GM19372 (cell line): ENCODE results near the gene MYBPHL.
A peak's percentile ranks its signal among the peaks of the same experiment; 100 is the strongest.

Source experiments
- ATAC-seq: cut with Tn5 transposase; IDR thresholded peaks from one replicate; pipeline ENCODE4 v1.9.1; 2021; ENCODE audit warnings: mild to moderate bottlenecking, low read depth, moderate library complexity; ENCODE audit not compliant: unreplicated experiment

Gene MYBPHL

DNA sequence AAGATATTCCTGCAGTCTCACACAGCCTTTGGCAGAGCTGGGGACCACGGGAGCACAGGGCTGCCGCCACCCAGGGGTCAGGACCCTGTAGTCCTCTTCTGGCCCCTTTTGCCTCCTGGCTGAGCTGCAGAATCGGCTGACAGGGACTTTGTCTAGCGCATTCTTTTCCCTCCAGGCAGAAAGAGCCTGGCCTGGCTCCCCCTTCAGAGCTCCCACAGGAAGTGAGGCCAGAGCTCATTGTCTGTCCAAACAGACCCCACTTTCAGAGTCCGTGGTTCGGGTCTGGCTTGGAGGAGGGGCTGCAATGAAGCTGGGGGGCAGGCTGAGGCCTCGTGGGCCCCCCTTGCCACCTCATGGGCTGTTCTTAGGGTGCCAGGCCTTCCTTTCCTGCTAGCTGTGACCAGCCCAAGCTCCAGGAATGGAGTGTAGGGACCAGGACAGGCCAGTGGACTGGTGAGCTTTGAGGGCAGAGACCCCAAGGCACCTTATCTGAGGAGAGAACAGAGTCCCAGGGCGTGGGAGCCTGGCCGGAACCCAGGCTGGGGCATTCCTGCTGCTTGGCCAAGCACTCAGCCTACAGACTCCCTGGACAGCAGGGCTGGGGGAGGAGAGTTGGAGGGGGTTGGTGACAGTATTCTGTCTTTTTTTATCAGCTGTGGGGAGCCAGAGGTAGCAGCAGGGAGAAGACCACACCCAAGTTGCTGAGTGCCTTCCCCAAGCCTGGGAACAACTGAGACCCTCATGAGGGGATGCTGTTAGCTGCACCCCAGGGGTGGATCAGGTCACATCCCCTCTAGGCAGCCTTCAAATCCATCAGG is 52.8 kb downstream of the MYBPHL start:
- no peak for ATAC-seq

DNA sequence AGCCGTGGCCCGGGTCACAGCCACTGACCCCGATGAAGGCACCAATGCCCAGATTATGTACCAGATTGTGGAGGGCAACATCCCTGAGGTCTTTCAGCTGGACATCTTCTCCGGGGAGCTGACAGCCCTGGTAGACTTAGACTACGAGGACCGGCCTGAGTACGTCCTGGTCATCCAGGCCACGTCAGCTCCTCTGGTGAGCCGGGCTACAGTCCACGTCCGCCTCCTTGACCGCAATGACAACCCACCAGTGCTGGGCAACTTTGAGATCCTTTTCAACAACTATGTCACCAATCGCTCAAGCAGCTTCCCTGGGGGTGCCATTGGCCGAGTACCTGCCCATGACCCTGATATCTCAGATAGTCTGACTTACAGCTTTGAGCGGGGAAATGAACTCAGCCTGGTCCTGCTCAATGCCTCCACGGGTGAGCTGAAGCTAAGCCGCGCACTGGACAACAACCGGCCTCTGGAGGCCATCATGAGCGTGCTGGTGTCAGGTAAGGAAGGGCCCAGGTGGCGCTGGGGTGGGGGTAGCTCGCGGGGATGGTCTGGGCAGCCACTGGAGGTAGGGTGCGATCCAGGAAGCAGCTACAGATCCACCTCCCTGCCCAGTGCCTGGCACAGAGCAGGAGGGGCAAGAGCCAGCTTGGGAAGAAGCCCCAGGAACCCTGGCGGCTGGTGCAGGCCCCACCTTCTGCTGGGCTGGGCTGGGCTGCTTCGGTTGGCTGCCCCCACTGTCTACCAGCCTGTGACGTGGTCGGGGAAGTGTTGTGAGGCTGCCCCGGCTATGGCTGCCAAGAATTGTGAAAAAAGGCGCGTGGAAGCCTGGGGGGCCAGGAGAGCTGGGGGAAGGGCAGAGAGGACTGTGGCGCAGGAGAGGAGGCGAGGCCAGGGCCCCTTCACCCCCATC is 53.7 kb downstream of the MYBPHL start:
- no peak for ATAC-seq

DNA sequence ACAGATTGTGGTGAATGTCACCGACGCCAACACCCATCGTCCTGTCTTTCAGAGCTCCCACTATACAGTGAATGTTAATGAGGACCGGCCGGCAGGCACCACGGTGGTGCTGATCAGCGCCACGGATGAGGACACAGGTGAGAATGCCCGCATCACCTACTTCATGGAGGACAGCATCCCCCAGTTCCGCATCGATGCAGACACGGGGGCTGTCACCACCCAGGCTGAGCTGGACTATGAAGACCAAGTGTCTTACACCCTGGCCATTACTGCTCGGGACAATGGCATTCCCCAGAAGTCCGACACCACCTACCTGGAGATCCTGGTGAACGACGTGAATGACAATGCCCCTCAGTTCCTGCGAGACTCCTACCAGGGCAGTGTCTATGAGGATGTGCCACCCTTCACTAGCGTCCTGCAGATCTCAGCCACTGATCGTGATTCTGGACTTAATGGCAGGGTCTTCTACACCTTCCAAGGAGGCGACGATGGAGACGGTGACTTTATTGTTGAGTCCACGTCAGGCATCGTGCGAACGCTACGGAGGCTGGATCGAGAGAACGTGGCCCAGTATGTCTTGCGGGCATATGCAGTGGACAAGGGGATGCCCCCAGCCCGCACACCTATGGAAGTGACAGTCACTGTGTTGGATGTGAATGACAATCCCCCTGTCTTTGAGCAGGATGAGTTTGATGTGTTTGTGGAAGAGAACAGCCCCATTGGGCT is 54.5 kb downstream of the MYBPHL start:
- ATAC-seq: no peak

DNA sequence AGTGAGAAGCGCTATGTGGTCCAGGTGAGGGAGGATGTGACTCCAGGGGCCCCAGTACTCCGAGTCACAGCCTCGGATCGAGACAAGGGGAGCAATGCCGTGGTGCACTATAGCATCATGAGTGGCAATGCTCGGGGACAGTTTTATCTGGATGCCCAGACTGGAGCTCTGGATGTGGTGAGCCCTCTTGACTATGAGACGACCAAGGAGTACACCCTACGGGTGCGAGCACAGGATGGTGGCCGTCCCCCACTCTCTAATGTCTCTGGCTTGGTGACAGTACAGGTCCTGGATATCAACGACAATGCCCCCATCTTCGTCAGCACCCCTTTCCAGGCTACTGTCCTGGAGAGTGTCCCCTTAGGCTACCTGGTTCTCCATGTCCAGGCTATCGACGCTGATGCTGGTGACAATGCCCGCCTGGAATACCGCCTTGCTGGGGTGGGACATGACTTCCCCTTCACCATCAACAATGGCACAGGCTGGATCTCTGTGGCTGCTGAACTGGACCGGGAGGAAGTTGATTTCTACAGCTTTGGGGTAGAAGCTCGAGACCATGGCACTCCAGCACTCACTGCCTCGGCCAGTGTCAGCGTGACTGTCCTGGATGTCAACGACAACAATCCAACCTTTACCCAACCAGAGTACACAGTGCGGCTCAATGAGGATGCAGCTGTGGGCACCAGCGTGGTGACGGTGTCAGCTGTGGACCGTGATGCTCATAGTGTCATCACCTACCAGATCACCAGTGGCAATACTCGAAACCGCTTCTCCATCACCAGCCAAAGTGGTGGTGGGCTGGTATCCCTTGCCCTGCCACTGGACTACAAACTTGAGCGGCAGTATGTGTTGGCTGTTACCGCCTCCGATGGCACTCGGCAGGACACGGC is 55.3 kb downstream of the MYBPHL start:
- no peak for ATAC-seq

DNA sequence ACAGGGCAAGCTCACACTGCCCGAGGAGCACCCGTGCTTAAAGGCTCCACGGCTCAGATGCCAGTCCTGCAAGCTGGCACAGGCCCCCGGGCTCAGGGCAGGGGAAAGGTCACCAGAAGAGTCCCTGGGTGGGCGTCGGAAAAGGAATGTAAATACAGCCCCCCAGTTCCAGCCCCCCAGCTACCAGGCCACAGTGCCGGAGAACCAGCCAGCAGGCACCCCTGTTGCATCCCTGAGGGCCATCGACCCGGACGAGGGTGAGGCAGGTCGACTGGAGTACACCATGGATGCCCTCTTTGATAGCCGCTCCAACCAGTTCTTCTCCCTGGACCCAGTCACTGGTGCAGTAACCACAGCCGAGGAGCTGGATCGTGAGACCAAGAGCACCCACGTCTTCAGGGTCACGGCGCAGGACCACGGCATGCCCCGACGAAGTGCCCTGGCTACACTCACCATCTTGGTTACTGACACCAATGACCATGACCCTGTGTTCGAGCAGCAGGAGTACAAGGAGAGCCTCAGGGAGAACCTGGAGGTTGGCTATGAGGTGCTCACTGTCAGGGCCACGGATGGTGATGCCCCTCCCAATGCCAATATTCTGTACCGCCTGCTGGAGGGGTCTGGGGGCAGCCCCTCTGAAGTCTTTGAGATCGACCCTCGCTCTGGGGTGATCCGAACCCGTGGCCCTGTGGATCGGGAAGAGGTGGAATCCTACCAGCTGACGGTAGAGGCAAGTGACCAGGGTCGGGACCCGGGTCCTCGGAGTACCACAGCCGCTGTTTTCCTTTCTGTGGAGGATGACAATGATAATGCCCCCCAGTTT is 56.1 kb downstream of the MYBPHL start:
- no peak for ATAC-seq

DNA sequence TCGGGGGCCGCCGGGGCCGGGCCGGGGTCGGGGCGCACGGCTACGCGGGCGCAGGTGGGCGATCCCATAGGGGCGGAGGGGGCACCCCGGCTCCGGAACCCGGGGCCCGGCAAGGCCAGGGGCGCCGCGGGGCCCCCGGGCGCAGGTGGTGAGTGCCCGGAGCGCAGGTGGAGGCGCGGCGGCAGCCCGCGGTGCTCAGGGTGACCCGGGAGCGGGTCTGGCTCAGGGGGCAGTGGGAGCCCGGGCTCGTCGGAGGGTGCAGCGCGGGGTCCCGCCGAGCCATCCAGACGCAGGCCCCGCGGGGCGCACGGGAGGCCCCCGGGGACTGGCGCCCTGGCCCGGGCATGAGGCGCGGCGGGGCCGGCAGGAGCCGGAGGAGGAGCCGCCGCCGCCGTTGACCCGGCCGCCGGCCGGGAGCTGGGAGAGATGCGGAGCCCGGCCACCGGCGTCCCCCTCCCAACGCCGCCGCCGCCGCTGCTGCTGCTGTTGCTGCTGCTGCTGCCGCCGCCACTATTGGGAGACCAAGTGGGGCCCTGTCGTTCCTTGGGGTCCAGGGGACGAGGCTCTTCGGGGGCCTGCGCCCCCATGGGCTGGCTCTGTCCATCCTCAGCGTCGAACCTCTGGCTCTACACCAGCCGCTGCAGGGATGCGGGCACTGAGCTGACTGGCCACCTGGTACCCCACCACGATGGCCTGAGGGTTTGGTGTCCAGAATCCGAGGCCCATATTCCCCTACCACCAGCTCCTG is 57.0 kb downstream of the MYBPHL start:
- peak; percentile 40 for ATAC-seq

DNA sequence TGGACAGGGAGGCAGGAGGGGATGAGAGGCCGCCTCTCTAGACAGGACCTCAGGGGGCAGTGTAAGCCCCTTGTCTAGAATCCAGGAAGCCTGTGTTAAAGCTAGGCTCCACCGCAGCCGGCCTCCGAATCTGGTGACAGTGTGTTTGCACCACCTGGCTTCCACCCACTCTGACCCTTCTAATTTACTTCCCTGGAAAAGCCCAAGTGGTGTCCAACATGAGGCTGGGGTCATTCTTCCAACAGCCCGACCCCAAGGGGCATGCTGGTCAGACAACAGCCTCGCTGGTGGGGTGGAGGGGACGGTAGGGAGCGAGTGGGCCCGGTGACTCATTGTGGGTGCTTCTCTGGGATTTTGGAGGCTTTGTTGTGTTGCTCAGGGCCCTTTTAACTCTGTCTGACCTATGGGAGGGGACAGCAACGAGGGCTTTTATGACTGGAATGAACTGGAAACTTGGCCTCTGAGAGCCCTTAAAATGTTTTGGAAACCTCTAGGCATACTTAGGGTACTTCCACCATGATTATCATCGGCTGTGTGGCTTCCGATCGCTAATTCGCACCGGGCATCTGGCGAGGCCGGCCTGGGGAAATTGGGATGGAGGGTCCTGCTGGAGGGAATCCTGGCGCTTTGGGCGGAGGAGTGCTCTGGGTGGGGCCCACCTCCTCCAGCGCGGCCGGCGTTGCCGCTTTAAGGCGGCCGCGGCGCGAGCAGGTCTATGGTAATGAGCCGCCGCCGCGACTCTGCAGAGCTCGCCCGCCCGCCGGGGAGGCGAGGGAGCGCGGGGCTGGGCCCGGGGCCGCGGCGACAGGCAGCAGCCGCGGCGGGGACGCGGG is 57.8 kb downstream of the MYBPHL start, which contains the start of gene CELSR2:
TSS of gene CELSR2 (plus strand) at position 743 of the 833 bp plus-strand sequence. CDS start 541 bp downstream, outside the sequence.
- ATAC-seq: peak; percentile 82

DNA sequence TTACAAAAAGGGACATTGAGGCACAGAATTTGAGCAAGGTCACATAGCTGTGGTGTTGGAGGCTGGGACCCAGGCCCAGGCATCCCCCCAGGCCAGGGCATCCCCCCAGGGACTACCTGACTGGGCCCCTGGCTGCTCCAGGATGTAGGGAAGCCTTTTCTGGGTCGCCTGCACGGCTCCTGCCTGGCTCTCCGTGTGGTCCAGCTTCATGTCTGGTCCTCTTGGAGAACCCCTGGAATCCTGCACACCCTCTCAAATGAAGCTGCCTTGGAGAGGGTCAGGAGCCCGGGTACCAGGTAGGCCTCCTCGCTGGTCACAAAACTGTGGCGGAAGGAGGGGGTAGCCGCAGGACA is 58.4 kb downstream of the MYBPHL start:
- no peak for ATAC-seq

DNA sequence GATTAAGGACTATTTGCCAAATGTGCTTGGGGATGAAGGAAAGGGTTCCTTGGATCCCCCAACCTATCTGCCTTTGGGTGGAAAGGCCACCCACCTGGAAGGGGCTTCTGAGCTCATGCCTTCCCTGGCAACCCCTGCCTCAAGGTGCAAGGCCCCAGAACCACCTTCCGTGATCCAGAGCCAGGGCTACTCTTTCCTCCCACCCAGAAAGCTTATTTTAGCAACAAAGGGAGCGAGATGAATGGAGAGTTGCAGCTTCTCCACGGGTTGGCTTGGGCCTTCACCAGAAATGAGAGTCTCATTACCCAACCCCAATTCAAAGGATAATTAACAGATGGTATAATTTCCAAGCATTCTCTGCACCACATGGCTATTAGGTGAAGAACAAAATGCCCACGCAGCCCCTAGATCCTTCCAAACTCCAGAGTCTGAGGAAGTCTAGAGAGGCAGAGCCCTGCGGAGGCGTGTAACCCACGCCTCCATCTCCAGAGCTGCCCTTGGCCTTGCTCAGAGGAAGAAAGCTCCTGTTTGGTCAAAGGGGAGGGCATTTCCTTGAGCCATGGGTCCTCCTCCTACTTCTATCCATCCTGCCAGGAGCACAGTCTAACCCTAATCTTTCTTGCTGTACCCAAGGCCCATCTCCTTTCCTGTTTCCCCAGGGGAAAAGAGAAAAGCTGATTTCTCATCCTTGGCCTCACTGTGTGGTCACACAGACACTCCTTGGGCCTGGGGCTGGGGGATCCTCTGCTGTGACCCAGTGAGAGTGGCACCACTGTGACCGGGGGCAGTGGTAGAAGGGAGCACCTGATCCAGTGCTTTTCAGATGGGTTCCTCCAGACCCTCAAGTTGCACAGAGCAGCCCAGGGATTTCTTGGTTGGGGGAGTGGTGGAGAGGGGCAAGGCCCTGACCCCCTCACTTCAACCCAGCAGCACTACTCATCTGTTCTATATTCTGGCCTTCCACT is 59.1 kb downstream of the MYBPHL start:
- ATAC-seq: no peak

DNA sequence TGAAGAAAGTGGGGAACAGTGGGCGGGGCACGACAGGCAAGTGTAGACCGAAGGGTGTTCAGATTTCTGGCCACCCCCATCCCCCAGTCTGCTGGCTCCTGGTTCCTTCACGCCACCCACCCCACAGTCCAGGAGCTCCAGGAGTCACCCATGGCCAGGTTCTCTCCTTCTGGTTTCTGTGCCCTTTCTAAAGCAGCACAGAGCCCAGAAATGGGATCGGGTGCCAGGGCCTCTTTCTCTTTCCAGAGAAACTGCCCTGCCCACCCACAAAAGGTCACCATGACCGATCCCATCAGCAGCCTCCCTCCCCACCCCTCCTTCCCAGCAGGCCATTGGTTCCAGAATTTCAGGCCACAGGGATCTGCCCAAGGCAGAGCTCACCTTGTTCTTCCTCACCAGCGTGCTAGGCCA is 60.7 kb downstream of the MYBPHL start:
- ATAC-seq: no peak

DNA sequence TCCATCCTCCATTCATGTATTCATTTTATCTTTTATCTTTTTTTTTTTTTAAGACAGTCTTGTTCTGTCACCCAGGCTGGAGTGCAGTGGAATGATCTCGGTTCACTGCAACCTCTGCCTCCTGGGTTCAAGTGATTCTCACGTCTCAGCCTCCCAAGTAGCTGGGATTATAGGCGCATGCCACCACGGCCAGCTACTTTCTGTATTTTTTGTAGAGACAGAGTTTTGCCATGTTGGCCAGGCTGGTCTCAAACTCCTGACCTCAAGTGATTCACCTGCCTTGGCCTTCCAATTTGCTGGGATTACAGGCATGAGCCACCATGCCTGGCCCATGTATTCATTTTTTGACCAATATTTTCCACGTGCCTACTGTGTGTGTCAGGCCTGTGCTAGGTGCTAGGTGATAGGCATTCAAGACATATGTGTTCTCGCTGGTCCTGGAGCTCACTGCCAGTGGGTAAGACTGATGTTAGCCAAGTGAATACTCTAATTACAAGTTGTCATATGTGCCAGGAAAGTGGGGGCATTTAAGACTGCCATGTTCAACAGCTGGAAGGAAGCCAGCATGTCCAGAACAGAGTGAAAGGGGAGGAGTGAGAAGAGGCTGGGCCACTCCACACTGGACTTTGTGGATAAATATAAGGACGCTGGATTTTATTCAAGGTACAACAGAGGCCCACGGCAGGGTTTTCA is 62.8 kb downstream of the MYBPHL start:
- no peak for ATAC-seq

DNA sequence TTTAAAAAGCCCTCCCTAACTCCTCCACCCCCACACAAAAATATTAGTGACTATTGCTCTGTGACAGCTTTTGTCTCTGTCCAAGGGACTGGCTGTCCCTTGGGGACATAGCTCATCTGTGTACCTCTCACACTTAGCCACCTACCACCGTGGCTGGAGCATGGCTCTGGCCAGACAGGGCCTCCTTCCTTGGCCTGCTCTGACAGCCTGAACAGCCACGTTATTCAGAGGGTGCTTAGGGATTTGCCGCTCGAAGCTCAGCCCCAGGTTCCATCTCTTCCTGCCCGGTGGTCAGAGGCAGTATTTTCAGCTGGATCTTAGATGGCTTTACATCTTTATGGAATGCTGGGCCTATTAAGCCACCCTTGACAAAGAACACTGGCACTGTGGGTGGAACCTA is 63.6 kb downstream of the MYBPHL start:
- no peak for ATAC-seq

DNA sequence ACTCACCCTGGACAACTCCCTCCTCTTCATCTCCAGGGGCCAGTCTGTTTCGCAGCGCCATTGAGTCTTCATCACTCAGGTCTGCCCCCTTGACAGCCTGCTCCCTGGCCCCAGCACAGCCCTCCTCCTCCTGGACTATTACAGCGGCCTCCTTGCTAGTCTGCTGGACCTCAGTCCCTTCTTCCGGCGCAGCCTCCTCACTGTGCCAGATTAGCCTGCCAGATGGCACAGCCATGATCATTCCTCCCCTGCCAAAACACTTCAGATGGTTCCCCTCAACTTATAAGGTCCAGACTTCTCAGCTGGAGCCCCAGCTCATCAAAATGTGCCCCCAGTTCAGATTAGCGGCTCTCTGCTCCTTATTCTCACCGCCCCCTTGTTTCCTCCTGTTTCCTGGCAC is 64.4 kb downstream of the MYBPHL start:
- ATAC-seq: no peak
